CD4-positive, alpha-beta T cell treated with Interleukin-2 at 100 ng/mL for 4 hours (primary cell): ENCODE results near the gene FTCD.

ENCODE experiments used
- DNase-seq: peaks from one replicate; pipeline ENCODE4 v3.0.0-alpha.2; 2020; ENCODE audit warnings: low spot score

The FTCD gene

GRCh38 chr21:46171996-46172862 is 16.9 kb upstream of the FTCD start:
- no peak for DNase-seq

GRCh38 chr21:46171585-46171984 is 16.2 kb upstream of the FTCD start:
- DNase-seq: no peak

GRCh38 chr21:46170436-46171193 is 15.2 kb upstream of the FTCD start:
- peak; percentile 15 for DNase-seq

GRCh38 chr21:46168659-46169386 is 13.4 kb upstream of the FTCD start:
- no peak for DNase-seq

GRCh38 chr21:46168238-46168637 is 12.9 kb upstream of the FTCD start:
- no peak for DNase-seq

- no peak for DNase-seq
These were observed 9.7 kb upstream of the FTCD start for GRCh38 chr21:46165098-46165497.

- DNase-seq: no peak
These were observed 8.0 kb upstream of the FTCD start for GRCh38 chr21:46163380-46163779.

GRCh38 chr21:46161633-46162592 is 6.5 kb upstream of the FTCD start:
- no peak for DNase-seq

GRCh38 chr21:46160907-46161632 is 5.7 kb upstream of the FTCD start:
- DNase-seq: no peak

- no peak for DNase-seq
These were observed 5.2 kb upstream of the FTCD start for GRCh38 chr21:46160657-46160906.

- no peak for DNase-seq
These were observed 4.7 kb upstream of the FTCD start for GRCh38 chr21:46159841-46160656.

- no peak for DNase-seq
These were observed 4.0 kb upstream of the FTCD start for GRCh38 chr21:46159390-46159789.

GRCh38 chr21:46158666-46159300 is 3.4 kb upstream of the FTCD start:
- no peak for DNase-seq

GRCh38 chr21:46157987-46158451 is 2.6 kb upstream of the FTCD start:
- DNase-seq: no peak

GRCh38 chr21:46157396-46157986 is 2.1 kb upstream of the FTCD start:
- no peak for DNase-seq

GRCh38 chr21:46156678-46157077 is 1.3 kb upstream of the FTCD start:
- no peak for DNase-seq

- no peak for DNase-seq
These were observed 933 bp upstream of the FTCD start for GRCh38 chr21:46156378-46156645.

GRCh38 chr21:46154955-46155513 is 345 bp downstream of the FTCD start:
- DNase-seq: no peak
